ENCODE results near the gene ID1. TPM values are rescaled to one million over a fixed set of nuclear protein-coding genes. Genes with fewer than 3 reads are reported as not detected.

ID1 gene
- total and polyA plus RNA-seq, 2 of the 13 experiments (the other 11 are each of a cell fraction or from before 2014, with no cell fraction given) = 320 to 419 TPM

DNA sequence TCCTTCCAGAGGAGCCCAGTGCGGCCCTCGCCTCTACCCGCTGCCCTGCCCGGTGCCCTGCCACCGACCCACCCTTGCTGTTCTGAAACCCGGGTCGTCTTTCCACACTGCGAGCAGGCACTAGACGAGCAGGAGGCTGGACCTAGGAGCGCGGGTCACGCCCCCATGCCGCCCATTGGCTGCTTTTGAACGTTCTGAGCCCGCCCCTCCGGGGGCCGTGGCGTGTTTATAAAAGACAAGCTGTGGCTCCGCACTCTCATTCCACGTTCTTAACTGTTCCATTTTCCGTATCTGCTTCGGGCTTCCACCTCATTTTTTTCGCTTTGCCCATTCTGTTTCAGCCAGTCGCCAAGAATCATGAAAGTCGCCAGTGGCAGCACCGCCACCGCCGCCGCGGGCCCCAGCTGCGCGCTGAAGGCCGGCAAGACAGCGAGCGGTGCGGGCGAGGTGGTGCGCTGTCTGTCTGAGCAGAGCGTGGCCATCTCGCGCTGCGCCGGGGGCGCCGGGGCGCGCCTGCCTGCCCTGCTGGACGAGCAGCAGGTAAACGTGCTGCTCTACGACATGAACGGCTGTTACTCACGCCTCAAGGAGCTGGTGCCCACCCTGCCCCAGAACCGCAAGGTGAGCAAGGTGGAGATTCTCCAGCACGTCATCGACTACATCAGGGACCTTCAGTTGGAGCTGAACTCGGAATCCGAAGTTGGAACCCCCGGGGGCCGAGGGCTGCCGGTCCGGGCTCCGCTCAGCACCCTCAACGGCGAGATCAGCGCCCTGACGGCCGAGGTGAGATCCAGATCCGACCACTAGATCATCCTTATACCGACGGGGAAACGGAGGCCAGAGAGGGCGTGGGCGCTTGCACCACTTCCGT is at the start of gene ID1 (continued):
- peak; percentile 96; the same call in 1 of the 2 replicates for TF ChIP-seq ARID4A (CRISPR knock-in tag; IDR thresholded peaks at IDR 0.05; ENCODE audit: borderline replicate concordance)
- TF ChIP-seq ZNF337 (CRISPR knock-in tag; IDR thresholded peaks at IDR 0.05; ENCODE audit: borderline replicate concordance, low read depth) = peak; percentile 90; the same call in 1 of the 2 replicates
- TF ChIP-seq ATF7-NPFF (CRISPR knock-in tag; IDR thresholded peaks at IDR 0.05; ENCODE audit: low read depth) = peak; percentile 93
- peak; percentile 92 for TF ChIP-seq SKIL (CRISPR knock-in tag; IDR thresholded peaks at IDR 0.05; ENCODE audit: borderline replicate concordance)
- peak; percentile 97; the same call in 1 of the 2 replicates for TF ChIP-seq FOXO4 (CRISPR knock-in tag; conservative IDR thresholded peaks at IDR 0.05)
- TF ChIP-seq ZSCAN25 (CRISPR knock-in tag; IDR thresholded peaks at IDR 0.05) = peak; percentile 2; the same call in 1 of the 2 replicates
- TF ChIP-seq, protein P1, sequence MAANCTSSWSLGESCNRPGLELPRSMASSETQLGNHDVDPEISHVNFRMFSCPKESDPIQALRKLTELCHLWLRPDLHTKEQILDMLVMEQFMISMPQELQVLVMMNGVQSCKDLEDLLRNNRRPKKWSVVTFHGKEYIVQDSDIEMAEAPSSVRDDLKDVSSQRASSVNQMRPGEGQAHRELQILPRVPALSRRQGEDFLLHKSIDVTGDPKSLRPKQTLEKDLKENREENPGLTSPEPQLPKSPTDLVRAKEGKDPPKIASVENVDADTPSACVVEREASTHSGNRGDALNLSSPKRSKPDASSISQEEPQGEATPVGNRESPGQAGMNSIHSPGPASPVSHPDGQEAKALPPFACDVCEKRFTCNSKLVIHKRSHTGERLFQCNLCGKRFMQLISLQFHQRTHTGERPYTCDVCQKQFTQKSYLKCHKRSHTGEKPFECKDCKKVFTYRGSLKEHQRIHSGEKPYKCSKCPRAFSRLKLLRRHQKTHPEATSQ (CRISPR knock-in tag; IDR thresholded peaks at IDR 0.05; ENCODE audit: borderline replicate concordance) = peak; percentile 98
- TF ChIP-seq, protein P2, sequence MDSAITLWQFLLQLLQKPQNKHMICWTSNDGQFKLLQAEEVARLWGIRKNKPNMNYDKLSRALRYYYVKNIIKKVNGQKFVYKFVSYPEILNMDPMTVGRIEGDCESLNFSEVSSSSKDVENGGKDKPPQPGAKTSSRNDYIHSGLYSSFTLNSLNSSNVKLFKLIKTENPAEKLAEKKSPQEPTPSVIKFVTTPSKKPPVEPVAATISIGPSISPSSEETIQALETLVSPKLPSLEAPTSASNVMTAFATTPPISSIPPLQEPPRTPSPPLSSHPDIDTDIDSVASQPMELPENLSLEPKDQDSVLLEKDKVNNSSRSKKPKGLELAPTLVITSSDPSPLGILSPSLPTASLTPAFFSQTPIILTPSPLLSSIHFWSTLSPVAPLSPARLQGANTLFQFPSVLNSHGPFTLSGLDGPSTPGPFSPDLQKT (CRISPR knock-in tag; IDR thresholded peaks at IDR 0.05; ENCODE audit: borderline replicate concordance) = no peak
- TF ChIP-seq, protein P3, sequence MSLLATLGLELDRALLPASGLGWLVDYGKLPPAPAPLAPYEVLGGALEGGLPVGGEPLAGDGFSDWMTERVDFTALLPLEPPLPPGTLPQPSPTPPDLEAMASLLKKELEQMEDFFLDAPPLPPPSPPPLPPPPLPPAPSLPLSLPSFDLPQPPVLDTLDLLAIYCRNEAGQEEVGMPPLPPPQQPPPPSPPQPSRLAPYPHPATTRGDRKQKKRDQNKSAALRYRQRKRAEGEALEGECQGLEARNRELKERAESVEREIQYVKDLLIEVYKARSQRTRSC (CRISPR knock-in tag; IDR thresholded peaks at IDR 0.05; ENCODE audit: low read depth) = peak; percentile 95; the same call in 1 of the 2 replicates
- TF ChIP-seq CBX2 (IDR thresholded peaks at IDR 0.05; ENCODE audit: low read depth, low read length) = no peak; the same call in none of the 2 replicates
- peak; percentile 90 for TF ChIP-seq CBX2 (CRISPR knock-in tag; IDR thresholded peaks at IDR 0.05; ENCODE audit: low read depth)
- peak; percentile 84 for TF ChIP-seq PHF8 (CRISPR knock-in tag; IDR thresholded peaks at IDR 0.05)
- TF ChIP-seq ZNF33A (CRISPR knock-in tag; IDR thresholded peaks at IDR 0.05; ENCODE audit: borderline replicate concordance) = no peak
- TF ChIP-seq SRSF9 (IDR thresholded peaks at IDR 0.05; ENCODE audit: borderline replicate concordance, insufficient read depth, low read depth, low read length, poor library complexity, severe bottlenecking) = no peak
- peak; percentile 97 for TF ChIP-seq ZNF331 (CRISPR knock-in tag; IDR thresholded peaks at IDR 0.05)

Data from HepG2 (cell line).